Astrocyte (in vitro differentiated cells and primary cell): ENCODE results near the gene LIMS1.
"Not testable (repeated sequence)": the region's sequence is repeated elsewhere in the genome, so short reads cannot be mapped to it uniquely, and the experiment has no call there.

Experiments
- EZH2 ChIP-seq: IDR thresholded peaks from 2 replicates; pipeline ENCODE4 v1.6.1; 2012; ENCODE audit warnings: mild to moderate bottlenecking, low read length, inconsistent platforms; ENCODE audit not compliant: insufficient read depth
- TF ChIP-seq, protein P1 (sequence below): IDR thresholded peaks from 2 replicates; pipeline ENCODE4 v1.5.1; 2011; ENCODE audit warnings: low read depth, mild to moderate bottlenecking, inconsistent platforms, low read length, moderate library complexity; ENCODE audit not compliant: insufficient read depth

DNA sequence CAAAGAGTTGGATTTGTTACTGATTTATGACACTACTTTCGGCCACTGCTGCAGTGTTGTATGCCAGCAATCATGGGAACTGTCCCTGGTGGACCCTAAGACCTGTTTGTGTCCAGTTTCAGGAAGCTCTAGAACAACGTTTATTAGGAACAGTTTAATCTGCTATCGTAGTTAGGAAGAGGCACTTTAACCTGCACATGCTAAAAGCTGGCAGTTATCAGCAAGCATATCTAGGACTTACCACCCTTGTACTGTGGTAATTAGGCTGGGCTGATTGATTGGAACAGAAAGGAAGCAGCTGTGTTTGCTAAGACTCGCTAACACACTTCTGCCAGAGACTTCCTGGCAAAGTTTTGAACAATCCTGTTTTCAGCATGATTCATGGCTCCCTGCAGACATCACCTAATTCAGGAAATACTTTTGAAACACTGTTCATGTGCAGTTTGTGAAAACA is 144.0 kb downstream of the LIMS1 start:
- TF ChIP-seq, protein P1, sequence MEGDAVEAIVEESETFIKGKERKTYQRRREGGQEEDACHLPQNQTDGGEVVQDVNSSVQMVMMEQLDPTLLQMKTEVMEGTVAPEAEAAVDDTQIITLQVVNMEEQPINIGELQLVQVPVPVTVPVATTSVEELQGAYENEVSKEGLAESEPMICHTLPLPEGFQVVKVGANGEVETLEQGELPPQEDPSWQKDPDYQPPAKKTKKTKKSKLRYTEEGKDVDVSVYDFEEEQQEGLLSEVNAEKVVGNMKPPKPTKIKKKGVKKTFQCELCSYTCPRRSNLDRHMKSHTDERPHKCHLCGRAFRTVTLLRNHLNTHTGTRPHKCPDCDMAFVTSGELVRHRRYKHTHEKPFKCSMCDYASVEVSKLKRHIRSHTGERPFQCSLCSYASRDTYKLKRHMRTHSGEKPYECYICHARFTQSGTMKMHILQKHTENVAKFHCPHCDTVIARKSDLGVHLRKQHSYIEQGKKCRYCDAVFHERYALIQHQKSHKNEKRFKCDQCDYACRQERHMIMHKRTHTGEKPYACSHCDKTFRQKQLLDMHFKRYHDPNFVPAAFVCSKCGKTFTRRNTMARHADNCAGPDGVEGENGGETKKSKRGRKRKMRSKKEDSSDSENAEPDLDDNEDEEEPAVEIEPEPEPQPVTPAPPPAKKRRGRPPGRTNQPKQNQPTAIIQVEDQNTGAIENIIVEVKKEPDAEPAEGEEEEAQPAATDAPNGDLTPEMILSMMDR = not testable (repeated sequence)
- not testable (repeated sequence) for TF ChIP-seq EZH2
